Stomach (tissue), 9 donors: Measurements from ENCODE around the gene MBTD1. TPM values are rescaled to one million over a fixed set of nuclear protein-coding genes. Genes with fewer than 3 reads are reported as not detected.

ENCODE experiments used
- DNase-seq, 2 donors: peaks; one replicate each; pipeline versions ENCODE4 v3.0.0 to v3.0.0-alpha.2; 2013 to 2019
- H3K27ac ChIP-seq, 5 donors: fragments of 200-600 bp in 4 of 5; sonication (generic) in 4 of 5; one replicate each; pipeline ENCODE4 v1.5.1; 2013 to 2019; ENCODE audit warnings: mild to moderate bottlenecking in 1 of 5, moderate library complexity in 1 of 5
- H3K27me3 ChIP-seq, 3 donors: fragments of 200-600 bp; sonication (generic); one replicate each; pipeline ENCODE4 v1.5.1; 2017 to 2019; ENCODE audit warnings: mixed run types in 1 of 3
- H3K36me3 ChIP-seq, 4 donors: fragments of 200-600 bp; sonication (generic); 1 replicate in 3 of 4; 2 replicates in 1 of 4; pipeline ENCODE4 v1.5.1; 2016 to 2019
- H3K4me1 ChIP-seq, 4 donors: fragments of 200-600 bp; sonication (generic); one replicate each; pipeline ENCODE4 v1.5.1; 2016 to 2019
- H3K4me3 ChIP-seq, 4 donors: fragments of 200-600 bp; sonication (generic) in 3 of 4; one replicate each; pipeline ENCODE4 v1.5.1; 2016 to 2019; ENCODE audit warnings: mild to moderate bottlenecking in 1 of 4
- H3K9me3 ChIP-seq, 4 donors: fragments of 200-600 bp; sonication (generic); one replicate each; pipeline ENCODE4 v1.5.1; 2016 to 2019
- CTCF ChIP-seq, 7 experiments: fragments of 450-650 bp in 4 of 7; fragments of 200-600 bp in 3 of 7; sonication (generic) in 3 of 7; IDR thresholded peaks; one replicate each; pipeline ENCODE4 v1.5.1; 2016 to 2019; ENCODE audit warnings: antibody characterized with exemption in 7 of 7, control low read depth in 2 of 7, mild to moderate bottlenecking in 1 of 7
- EP300 ChIP-seq: sonication (generic); formaldehyde crosslinking; IDR thresholded peaks from one replicate; pipeline ENCODE4 v1.6.1; 2017; ENCODE audit warnings: antibody characterized with exemption
- POLR2A ChIP-seq, 4 donors: fragments of 450-650 bp; IDR thresholded peaks; one replicate each; pipeline ENCODE4 v1.6.1; 2016; ENCODE audit warnings: antibody characterized with exemption in 4 of 4, control low read depth in 2 of 4, mild to moderate bottlenecking in 1 of 4, moderate library complexity in 1 of 4
- POLR2AphosphoS5 ChIP-seq, 3 donors: sonication (generic); formaldehyde crosslinking; IDR thresholded peaks; one replicate each; pipeline ENCODE4 v1.6.1; 2016; ENCODE audit warnings: antibody characterized with exemption in 3 of 3
- WGBS, 5 donors: extraction: QIAGEN DNeasy Blood & Tissue Kit in 3 of 5; methylation state at CpG; one replicate each; pipeline versions ENCODE4 v1.1.5 to v1.1.7; 2013 to 2018; 5-methylcytosine and 5-hydroxymethylcytosine counted together
- intact Hi-C: fragments of 100-400 bp; cut with DNase I; formaldehyde crosslinking; loops from one replicate; pipeline ENCODE4 v1.15.1; 2023; ENCODE audit warnings: low total_unique reads
- polyA plus RNA-seq, 3 donors: library from polyadenylated mRNA; stranded (reverse); fragments of 200-250 nt; gene quantifications; one replicate each; pipeline ENCODE4 v1.2.3, GENCODE V29; 2013
- total RNA-seq, 5 donors: library from RNA; depleted of rRNA; stranded (reverse); fragments of >200 nt; gene quantifications; one replicate each; pipeline versions ENCODE4 v1.1.0 to v1.2.3, GENCODE V29; 2014 to 2016
- donor health status: healthy with polysubstance abuse.
- donor health status: Bipolar disorder and iron deficiency.
- donor health status: healthy.

MBTD1 gene
- total and polyA plus RNA-seq, 8 donors: 4.4 to 56.7 (median 9.8) TPM

- WGBS, 5 donors: 49 to 56% (median 52%) methylated on average over 3 of the region's 3 CpGs
- Histone ChIP-seq H3K27me3 (no peaks in the 10 kb centered on the region), H3K9me3 (no peaks in the 10 kb centered on the region), H3K27ac (no peak overlapping the region), H3K4me3 (peak overlapping the region in 2 of 4 donors; percentile 95 to 97), H3K4me1 (peaks cover 29 to 78% (median 63%) of the 10 kb centered on the region in 4 donors), H3K36me3 (peaks cover 0 to 24% (median 20%) of the 10 kb centered on the region in 4 donors)
- no peak for DNase-seq
- TF ChIP-seq EP300 (no peak), POLR2A (IDR thresholded peaks at IDR 0.05) (no peak), POLR2AphosphoS5 (IDR thresholded peaks at IDR 0.05) (no peak), CTCF (IDR thresholded peaks at IDR 0.05) (no peak)
- intact Hi-C loops: no loop called here
Observed at GRCh38 chr17:51257150-51258081, 2.4 kb downstream of the MBTD1 start.

DNA sequence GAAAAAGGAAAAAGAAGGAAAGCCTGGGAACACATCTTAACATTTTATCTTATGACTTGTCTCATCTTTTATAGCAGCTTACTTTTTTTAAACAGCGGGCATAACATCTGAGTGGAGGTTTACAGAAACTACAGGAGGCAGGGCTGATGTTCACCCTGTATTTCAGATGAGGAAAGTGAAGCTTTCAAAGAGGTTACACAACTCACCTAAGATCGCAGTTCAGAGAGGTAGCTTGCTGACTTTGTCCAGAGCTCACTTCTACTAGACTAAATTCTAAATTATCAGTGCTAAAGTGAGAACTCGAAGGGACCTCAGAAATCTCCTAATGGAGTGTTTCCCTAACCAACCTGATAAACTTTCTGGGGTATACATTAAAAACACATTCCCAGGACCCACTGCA, 3.7 kb downstream of the MBTD1 start:
- intact Hi-C loops: no loop called here
- Histone ChIP-seq H3K9me3 (no peaks in the 10 kb centered on the region), H3K4me3 (no peak overlapping the region), H3K27ac (peak overlapping the region in 1 of 5 donors; percentile 34), H3K36me3 (peaks cover 0 to 35% (median 28%) of the 10 kb centered on the region in 4 donors), H3K4me1 (peaks cover 22 to 65% (median 50%) of the 10 kb centered on the region in 4 donors), H3K27me3 (no peaks in the 10 kb centered on the region)
- no peak for DNase-seq
- WGBS, 5 donors: 31 to 61% (median 47%) methylated on average over 3 of the region's 3 CpGs
- TF ChIP-seq CTCF (IDR thresholded peaks at IDR 0.05): no peak

GRCh38 chr17:51255673-51256072, 4.2 kb downstream of the MBTD1 start:
- peaks cover 22 to 62% (median 50%) of the 10 kb centered on the region in 4 donors for H3K4me1 ChIP-seq
- no peaks in the 10 kb centered on the region for H3K27me3 ChIP-seq
- no peak overlapping the region for H3K4me3 ChIP-seq
- no peak for DNase-seq
- intact Hi-C loops: no loop called here
- 29 to 64% (median 46%) methylated on average over 6 of the region's 6 CpGs for WGBS, 5 donors
- TF ChIP-seq CTCF (IDR thresholded peaks at IDR 0.05): no peak
- TF ChIP-seq POLR2A (IDR thresholded peaks at IDR 0.05): no peak
- no peak for TF ChIP-seq POLR2AphosphoS5 (IDR thresholded peaks at IDR 0.05)
- no peak for TF ChIP-seq EP300
- peaks cover 0 to 37% (median 31%) of the 10 kb centered on the region in 4 donors for H3K36me3 ChIP-seq
- no peaks in the 10 kb centered on the region for H3K9me3 ChIP-seq
- peak overlapping the region in 1 of 5 donors; percentile 34 for H3K27ac ChIP-seq

- Histone ChIP-seq H3K4me3 (no peak overlapping the region), H3K9me3 (no peaks in the 10 kb centered on the region), H3K27me3 (no peaks in the 10 kb centered on the region), H3K4me1 (peaks cover 0 to 28% (median 16%) of the 10 kb centered on the region in 4 donors), H3K27ac (no peak overlapping the region), H3K36me3 (peaks cover 0 to 36% (median 31%) of the 10 kb centered on the region in 4 donors)
- no peak for DNase-seq
- intact Hi-C loops: no loop called here
- no peak for TF ChIP-seq CTCF (IDR thresholded peaks at IDR 0.05)
- TF ChIP-seq POLR2AphosphoS5 (IDR thresholded peaks at IDR 0.05): no peak
- no peak for TF ChIP-seq POLR2A (IDR thresholded peaks at IDR 0.05)
- no peak for TF ChIP-seq EP300
Observed at GRCh38 chr17:51251010-51251409, 8.8 kb downstream of the MBTD1 start.
